ENCODE measurements around the gene TUBB2B. TPM values are rescaled to one million over a fixed set of nuclear protein-coding genes. Genes with fewer than 3 reads are reported as not detected.
A peak's percentile ranks its signal among the peaks of the same experiment; 100 is the strongest.

The TUBB2B gene
- total and polyA plus RNA-seq, 9 of the 15 experiments (the other 6 are each of a cell fraction or from before 2014, with no cell fraction given), result 0.11 to 9.7 (median 4.6) TPM

GRCh38 chr6:3247255-3248146 lies 20.0 kb upstream of the TUBB2B start (continued):
- peak; percentile 68 to 71; a peak in 1 of 4 replicates for TF ChIP-seq UBTF (IDR thresholded peaks at IDR 0.05; ENCODE audit: borderline replicate concordance in 1 of 2, low read depth in 2 of 2, low read length in 2 of 2)
- TF ChIP-seq SNAPC5 (CRISPR knock-in tag; IDR thresholded peaks at IDR 0.05), result no peak
- no peak for TF ChIP-seq POLR2H (tag; IDR thresholded peaks at IDR 0.05; ENCODE audit: low read depth)
- TF ChIP-seq ZNF717 (CRISPR knock-in tag; IDR thresholded peaks at IDR 0.05), result no peak
- TF ChIP-seq CHD4 (IDR thresholded peaks at IDR 0.05; ENCODE audit: insufficient read depth, insufficient replicate concordance, low read depth, low read length, poor library complexity, severe bottlenecking), result no peak
- TF ChIP-seq FOXP1 (CRISPR knock-in tag; IDR thresholded peaks at IDR 0.05), result no peak
- TF ChIP-seq KDM4B (IDR thresholded peaks at IDR 0.05; ENCODE audit: borderline replicate concordance in 2 of 2, low read depth in 1 of 2), result no peak
- no peak for TF ChIP-seq IFI16 (CRISPR knock-in tag; IDR thresholded peaks at IDR 0.05)
- TF ChIP-seq ZBTB7A (IDR thresholded peaks at IDR 0.05; ENCODE audit: borderline replicate concordance, control insufficient read depth, low read depth, low read length), result peak; percentile 90; the same call in 1 of the 2 replicates
- no peak for TF ChIP-seq NR3C1 (CRISPR knock-in tag; IDR thresholded peaks at IDR 0.05)
- TF ChIP-seq IRF2 (CRISPR knock-in tag; IDR thresholded peaks at IDR 0.05), result no peak
- no peak for TF ChIP-seq TEAD4 (IDR thresholded peaks at IDR 0.05; ENCODE audit: low read length)
- no peak for TF ChIP-seq TEAD4 (CRISPR knock-in tag; IDR thresholded peaks at IDR 0.05; ENCODE audit: borderline replicate concordance)
- TF ChIP-seq TCF7L2 (IDR thresholded peaks at IDR 0.05; ENCODE audit: low read depth, low read length), result no peak
- TF ChIP-seq RNF2 (IDR thresholded peaks at IDR 0.05), result no peak
- TF ChIP-seq THRAP3 (IDR thresholded peaks at IDR 0.05; ENCODE audit: borderline replicate concordance), result no peak
- TF ChIP-seq CBX1 (IDR thresholded peaks at IDR 0.05; ENCODE audit: low read depth), result no peak
- TF ChIP-seq ZC3H4 (CRISPR knock-in tag; IDR thresholded peaks at IDR 0.05; ENCODE audit: borderline replicate concordance), result no peak
- peak; percentile 11; the same call in 1 of the 2 replicates for TF ChIP-seq NFE2 (IDR thresholded peaks at IDR 0.05; ENCODE audit: low read depth)
- 0 out of 4 replicates have a peak, but pooled peaks of 1 of the 2 experiments have one; percentile 5 for TF ChIP-seq SIN3A (IDR thresholded peaks at IDR 0.05; ENCODE audit: borderline replicate concordance in 2 of 2, control insufficient read depth in 1 of 2, low read depth in 2 of 2, low read length in 2 of 2)
- TF ChIP-seq HCFC1 (IDR thresholded peaks at IDR 0.05; ENCODE audit: low read depth, low read length), result no peak; the same call in 1 of the 2 replicates
- no peak for TF ChIP-seq IRF1 (CRISPR knock-in tag; IDR thresholded peaks at IDR 0.05; ENCODE audit: borderline replicate concordance)
- TF ChIP-seq ATF1 (CRISPR knock-in tag; IDR thresholded peaks at IDR 0.05), result no peak
- TF ChIP-seq ATF1 (tag; IDR thresholded peaks at IDR 0.05), result 0 out of 2 replicates have a peak, but pooled peaks have one; percentile 35
- no peak for TF ChIP-seq ZNF586 (CRISPR knock-in tag; conservative IDR thresholded peaks at IDR 0.05)
- peak; percentile 85 for TF ChIP-seq FOSL1 (tag; conservative IDR thresholded peaks at IDR 0.05)
